Mesothelial cell of epicardium (in vitro differentiated cells): ENCODE results near the gene CSMD2. TPM values are rescaled to one million over a fixed set of nuclear protein-coding genes. Genes with fewer than 3 reads are reported as not detected.

Experiments used
- DNase-seq, 2 experiments: peaks; one replicate each; pipeline ENCODE4 v3.0.0; 2021; ENCODE audit warnings: low spot score in 2 of 2; ENCODE audit not compliant: unreplicated experiment in 2 of 2
- H3K27ac Mint-ChIP-seq: 2 replicates; pipeline ENCODE4 v1.8.0; 2021; ENCODE audit warnings: mixed read lengths
- H3K27me3 Mint-ChIP-seq: 2 replicates; pipeline ENCODE4 v1.8.0; 2021; ENCODE audit warnings: low read depth, mixed read lengths
- H3K36me3 Mint-ChIP-seq: 2 replicates; pipeline ENCODE4 v1.8.0; 2021; ENCODE audit warnings: mixed read lengths
- H3K4me1 Mint-ChIP-seq: 2 replicates; pipeline ENCODE4 v1.8.0; 2021; ENCODE audit warnings: mixed read lengths
- H3K4me3 Mint-ChIP-seq: 2 replicates; pipeline ENCODE4 v1.8.0; 2021; ENCODE audit warnings: mild to moderate bottlenecking, moderate library complexity, mixed read lengths
- H3K9me3 Mint-ChIP-seq: 2 replicates; pipeline ENCODE4 v1.8.0; 2021; ENCODE audit warnings: mixed read lengths
- total RNA-seq: library from RNA; stranded (reverse); gene quantifications from 3 replicates; pipeline ENCODE4 v1.2.1, GENCODE V29; 2021
- TF ChIP-seq, protein P1 (sequence below): fragments of 200-600 bp; sonication (generic); IDR thresholded peaks from one replicate; pipeline ENCODE4 v1.5.0; 2021; ENCODE audit warnings: antibody characterized with exemption; ENCODE audit not compliant: unreplicated experiment

CSMD2 gene
- total RNA-seq, 1 donor from 2014 or later: 1.9 TPM

DNA sequence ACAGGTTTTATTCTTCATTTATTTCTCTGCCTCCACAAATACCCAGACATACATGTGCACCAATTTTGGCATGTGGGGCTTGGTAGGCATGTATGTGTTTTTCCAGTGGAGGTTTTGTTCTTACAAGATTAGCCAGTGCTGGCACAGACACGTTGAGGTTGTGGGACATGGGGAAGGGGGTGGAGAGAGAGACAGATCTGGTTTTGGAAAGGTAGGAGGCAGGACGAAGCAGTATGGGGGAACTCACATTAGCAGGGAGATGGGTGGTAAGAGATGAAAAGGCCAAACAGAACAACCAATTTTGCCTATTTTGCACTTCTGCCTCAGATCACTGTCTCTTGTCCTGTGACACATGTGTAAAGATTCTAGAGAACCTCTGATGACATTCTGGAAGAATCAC is 467.2 kb downstream of the CSMD2 start:
- H3K4me1 Mint-ChIP-seq: no peaks in the 10 kb centered on the region
- no peak overlapping the region for H3K4me3 Mint-ChIP-seq
- TF ChIP-seq, protein P1, sequence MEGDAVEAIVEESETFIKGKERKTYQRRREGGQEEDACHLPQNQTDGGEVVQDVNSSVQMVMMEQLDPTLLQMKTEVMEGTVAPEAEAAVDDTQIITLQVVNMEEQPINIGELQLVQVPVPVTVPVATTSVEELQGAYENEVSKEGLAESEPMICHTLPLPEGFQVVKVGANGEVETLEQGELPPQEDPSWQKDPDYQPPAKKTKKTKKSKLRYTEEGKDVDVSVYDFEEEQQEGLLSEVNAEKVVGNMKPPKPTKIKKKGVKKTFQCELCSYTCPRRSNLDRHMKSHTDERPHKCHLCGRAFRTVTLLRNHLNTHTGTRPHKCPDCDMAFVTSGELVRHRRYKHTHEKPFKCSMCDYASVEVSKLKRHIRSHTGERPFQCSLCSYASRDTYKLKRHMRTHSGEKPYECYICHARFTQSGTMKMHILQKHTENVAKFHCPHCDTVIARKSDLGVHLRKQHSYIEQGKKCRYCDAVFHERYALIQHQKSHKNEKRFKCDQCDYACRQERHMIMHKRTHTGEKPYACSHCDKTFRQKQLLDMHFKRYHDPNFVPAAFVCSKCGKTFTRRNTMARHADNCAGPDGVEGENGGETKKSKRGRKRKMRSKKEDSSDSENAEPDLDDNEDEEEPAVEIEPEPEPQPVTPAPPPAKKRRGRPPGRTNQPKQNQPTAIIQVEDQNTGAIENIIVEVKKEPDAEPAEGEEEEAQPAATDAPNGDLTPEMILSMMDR: no peak
- peaks cover 56% of the 10 kb centered on the region for H3K27me3 Mint-ChIP-seq
- no peak for DNase-seq
- no peaks in the 10 kb centered on the region for H3K9me3 Mint-ChIP-seq
- no peaks in the 10 kb centered on the region for H3K36me3 Mint-ChIP-seq
- no peak overlapping the region for H3K27ac Mint-ChIP-seq

DNA sequence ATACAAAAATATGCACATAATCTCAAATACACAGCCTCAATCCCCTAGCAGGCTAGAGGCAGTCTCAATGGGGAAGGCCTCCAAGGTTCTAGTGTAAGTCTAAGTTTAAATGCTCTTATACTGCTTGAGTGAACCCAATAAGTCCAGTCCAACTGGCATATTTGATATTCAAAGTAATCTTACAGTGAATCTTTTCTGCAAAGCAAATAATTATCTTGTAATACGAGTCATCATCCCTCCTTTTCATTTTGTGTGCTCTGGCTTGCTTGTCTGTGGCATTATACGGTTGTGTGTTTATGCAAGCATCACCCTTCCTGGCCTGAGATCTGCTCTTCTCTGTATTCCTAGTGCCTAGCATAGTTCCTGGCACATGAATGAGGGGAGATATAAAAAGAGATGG is 468.1 kb downstream of the CSMD2 start:
- H3K27me3 Mint-ChIP-seq: peaks cover 57% of the 10 kb centered on the region
- TF ChIP-seq, protein P1: no peak
- H3K4me1 Mint-ChIP-seq: no peaks in the 10 kb centered on the region
- no peak for DNase-seq
- no peak overlapping the region for H3K4me3 Mint-ChIP-seq
- H3K9me3 Mint-ChIP-seq: no peaks in the 10 kb centered on the region
- no peaks in the 10 kb centered on the region for H3K36me3 Mint-ChIP-seq
- no peak overlapping the region for H3K27ac Mint-ChIP-seq

DNA sequence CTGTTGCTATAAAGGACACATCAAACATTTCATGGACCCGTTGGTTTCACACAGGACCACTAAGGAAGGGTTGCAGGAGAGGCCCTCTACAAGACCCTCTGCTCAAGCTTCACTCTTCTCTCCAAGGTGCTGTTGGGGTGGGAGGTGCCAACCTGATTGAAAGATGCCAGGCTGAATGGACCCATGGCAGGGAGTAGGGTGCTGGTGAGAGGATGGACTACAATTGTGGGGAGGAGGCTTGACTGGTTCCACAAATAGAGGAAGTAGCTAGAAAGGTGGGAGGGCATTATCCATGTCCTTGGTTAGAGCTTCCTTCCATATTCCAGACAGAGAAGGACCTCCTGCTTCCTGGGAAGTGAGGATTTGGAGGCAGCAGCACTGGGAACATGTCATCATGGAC is 468.7 kb downstream of the CSMD2 start:
- no peak overlapping the region for H3K4me3 Mint-ChIP-seq
- TF ChIP-seq, protein P1: no peak
- H3K4me1 Mint-ChIP-seq: no peaks in the 10 kb centered on the region
- H3K27ac Mint-ChIP-seq: no peak overlapping the region
- H3K27me3 Mint-ChIP-seq: peaks cover 62% of the 10 kb centered on the region
- H3K9me3 Mint-ChIP-seq: no peaks in the 10 kb centered on the region
- H3K36me3 Mint-ChIP-seq: no peaks in the 10 kb centered on the region
- no peak for DNase-seq

DNA sequence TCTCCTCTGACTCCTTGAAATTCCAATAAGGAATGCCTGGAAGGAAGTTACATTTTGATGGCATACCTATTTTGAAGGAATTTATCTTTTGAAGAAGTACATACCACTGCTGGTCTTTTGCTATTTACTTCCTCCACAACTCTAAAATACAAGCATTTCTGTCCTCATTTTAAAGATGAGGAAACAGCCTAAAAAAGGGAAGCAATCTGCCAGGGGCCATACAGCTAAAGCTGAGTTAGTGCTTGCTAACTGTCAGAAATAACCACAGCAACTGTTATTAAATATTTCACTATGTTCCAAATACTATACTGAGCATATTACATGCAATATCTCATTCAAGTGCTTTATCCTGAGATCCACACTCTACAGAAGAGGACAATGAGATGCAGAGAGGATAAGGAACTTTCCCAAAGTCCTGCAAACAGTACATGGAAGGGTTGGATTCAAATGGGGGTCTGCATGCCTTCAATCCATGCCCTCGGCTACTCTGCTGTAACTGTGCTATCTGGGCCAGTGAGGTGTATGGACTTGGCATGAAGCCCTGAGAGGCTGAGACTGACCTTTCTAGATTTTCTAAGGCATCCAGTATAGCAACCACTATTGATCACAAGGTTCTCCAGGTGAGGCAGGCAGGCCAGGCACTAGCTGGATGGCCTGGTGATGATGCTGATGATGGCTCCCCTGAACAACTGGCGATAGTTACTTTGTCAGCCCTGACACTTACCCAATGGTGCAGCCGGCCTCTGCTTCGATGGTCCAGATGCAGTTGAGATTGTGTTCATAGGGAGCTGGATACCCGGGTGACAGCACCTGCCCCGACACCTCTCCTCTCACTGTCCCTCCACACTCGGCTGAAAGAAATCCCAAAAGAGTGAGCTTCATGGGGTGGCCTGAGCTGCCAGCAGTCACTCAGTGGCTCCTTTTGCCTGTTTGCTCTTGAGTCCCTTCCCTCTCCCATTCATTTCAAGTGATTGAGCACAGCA is 472.5 kb downstream of the CSMD2 start:
- no peak overlapping the region for H3K4me3 Mint-ChIP-seq
- H3K36me3 Mint-ChIP-seq: no peaks in the 10 kb centered on the region
- no peaks in the 10 kb centered on the region for H3K9me3 Mint-ChIP-seq
- H3K27me3 Mint-ChIP-seq: peaks cover 73% of the 10 kb centered on the region
- no peak overlapping the region for H3K27ac Mint-ChIP-seq
- H3K4me1 Mint-ChIP-seq: no peaks in the 10 kb centered on the region
- TF ChIP-seq, protein P1: no peak
- no peak for DNase-seq

DNA sequence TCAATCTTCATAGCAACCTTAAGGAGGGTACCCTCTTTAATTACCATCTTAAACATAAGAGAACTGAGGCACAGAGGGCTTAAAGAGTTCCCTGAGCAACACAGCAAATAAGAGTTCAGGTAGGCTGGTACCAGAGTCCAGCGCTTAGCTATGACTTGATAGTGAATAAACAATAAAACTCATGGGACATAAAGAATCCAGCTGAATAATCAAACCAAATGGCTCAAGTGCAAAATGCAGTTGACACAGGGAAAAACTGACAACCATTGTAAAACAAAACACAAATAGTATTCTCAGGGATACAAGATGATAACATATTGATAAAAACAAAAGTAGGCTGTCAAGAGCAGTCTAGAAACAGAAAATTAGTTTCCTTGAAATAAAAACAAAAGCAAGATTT is 478.0 kb downstream of the CSMD2 start:
- TF ChIP-seq, protein P1: no peak
- Mint-ChIP-seq H3K27ac (no peak overlapping the region), H3K36me3 (no peaks in the 10 kb centered on the region), H3K27me3 (peaks cover 79% of the 10 kb centered on the region), H3K9me3 (no peaks in the 10 kb centered on the region), H3K4me1 (no peaks in the 10 kb centered on the region), H3K4me3 (no peak overlapping the region)
- DNase-seq: no peak
